HCT116 (cell line): Measurements from ENCODE around the gene VAMP8.
"Not testable (repeated sequence)": the region's sequence is repeated elsewhere in the genome, so short reads cannot be mapped to it uniquely, and the experiment has no call there.

Experiments used
- POLR2AphosphoS5 ChIP-seq: IDR thresholded peaks from 2 replicates; pipeline ENCODE4 v1.6.1; 2011; ENCODE audit warnings: mild to moderate bottlenecking, low read depth, low read length, moderate library complexity
- ZNF274 ChIP-seq: fragments of 200-500 bp; sonication (Bioruptor generic); IDR thresholded peaks from 2 replicates; pipeline ENCODE4 v1.6.1; 2014; ENCODE audit warnings: mild to moderate bottlenecking, low read depth, low read length, inconsistent platforms
- TF ChIP-seq, protein P1 (sequence below), 3 experiments: fragments of 200-600 bp in 1 of 3; sonication (generic) in 1 of 3; IDR thresholded peaks in 2 of 3; conservative IDR thresholded peaks in 1 of 3; 2 replicates each; pipeline ENCODE4 v1.5.1; 2012 to 2017; ENCODE audit warnings: low read depth in 2 of 3, low read length in 2 of 3, antibody characterized with exemption in 1 of 3, borderline replicate concordance in 1 of 3, control low read depth in 1 of 3, mild to moderate bottlenecking in 1 of 3, mixed read lengths in 1 of 3, mixed run types in 1 of 3, moderate library complexity in 1 of 3; ENCODE audit not compliant: insufficient read depth in 1 of 3

DNA sequence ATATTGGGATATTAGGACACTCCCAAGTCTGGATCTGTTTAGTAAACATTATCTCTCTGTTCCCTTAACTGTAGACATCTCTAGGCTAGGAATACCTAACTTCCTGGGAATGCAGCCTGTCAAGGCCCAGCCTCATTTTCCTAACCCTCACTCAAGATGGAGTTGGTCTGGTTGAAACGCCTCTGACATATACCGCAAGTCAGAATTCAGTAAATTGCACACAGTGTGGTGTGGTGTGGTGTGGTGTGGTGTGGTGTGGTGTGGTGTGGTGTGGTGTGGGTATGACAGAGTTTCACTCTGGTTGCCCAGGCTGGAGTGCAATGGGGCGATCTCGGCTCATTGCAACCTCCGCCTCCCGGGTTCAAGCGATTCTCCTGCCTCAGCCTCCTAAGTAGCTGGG, 37.4 kb downstream of the VAMP8 start:
- TF ChIP-seq ZNF274, POLR2AphosphoS5: not testable (repeated sequence)
- TF ChIP-seq, protein P1, sequence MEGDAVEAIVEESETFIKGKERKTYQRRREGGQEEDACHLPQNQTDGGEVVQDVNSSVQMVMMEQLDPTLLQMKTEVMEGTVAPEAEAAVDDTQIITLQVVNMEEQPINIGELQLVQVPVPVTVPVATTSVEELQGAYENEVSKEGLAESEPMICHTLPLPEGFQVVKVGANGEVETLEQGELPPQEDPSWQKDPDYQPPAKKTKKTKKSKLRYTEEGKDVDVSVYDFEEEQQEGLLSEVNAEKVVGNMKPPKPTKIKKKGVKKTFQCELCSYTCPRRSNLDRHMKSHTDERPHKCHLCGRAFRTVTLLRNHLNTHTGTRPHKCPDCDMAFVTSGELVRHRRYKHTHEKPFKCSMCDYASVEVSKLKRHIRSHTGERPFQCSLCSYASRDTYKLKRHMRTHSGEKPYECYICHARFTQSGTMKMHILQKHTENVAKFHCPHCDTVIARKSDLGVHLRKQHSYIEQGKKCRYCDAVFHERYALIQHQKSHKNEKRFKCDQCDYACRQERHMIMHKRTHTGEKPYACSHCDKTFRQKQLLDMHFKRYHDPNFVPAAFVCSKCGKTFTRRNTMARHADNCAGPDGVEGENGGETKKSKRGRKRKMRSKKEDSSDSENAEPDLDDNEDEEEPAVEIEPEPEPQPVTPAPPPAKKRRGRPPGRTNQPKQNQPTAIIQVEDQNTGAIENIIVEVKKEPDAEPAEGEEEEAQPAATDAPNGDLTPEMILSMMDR (IDR thresholded peaks at IDR 0.05 in 2 of 3, conservative IDR thresholded peaks at IDR 0.05 in 1 of 3; ENCODE audit: borderline replicate concordance in 1 of 3, insufficient read depth in 1 of 3, low read depth in 2 of 3, low read length in 2 of 3): not testable (repeated sequence)
